Activated naive CD4-positive, alpha-beta T cell treated with anti-CD3 and anti-CD28 coated beads, Interleukin-2, amount 50 U/mL, for 24 hours (primary cell): ENCODE measurements around the gene COG5.

Experiments used
- H3K27ac Mint-ChIP-seq: one replicate; pipeline ENCODE4 v1.8.0; 2021; ENCODE audit warnings: mild to moderate bottlenecking, mixed read lengths
- H3K27me3 Mint-ChIP-seq: one replicate; pipeline ENCODE4 v1.8.0; 2021; ENCODE audit warnings: mixed read lengths
- H3K36me3 Mint-ChIP-seq: one replicate; pipeline ENCODE4 v1.8.0; 2021; ENCODE audit warnings: mixed read lengths
- H3K4me1 Mint-ChIP-seq: one replicate; pipeline ENCODE4 v1.8.0; 2021; ENCODE audit warnings: mixed read lengths
- H3K4me3 Mint-ChIP-seq: one replicate; pipeline ENCODE4 v1.8.0; 2021; ENCODE audit warnings: mild to moderate bottlenecking, mixed read lengths
- H3K9me3 Mint-ChIP-seq: one replicate; pipeline ENCODE4 v1.8.0; 2021; ENCODE audit warnings: mixed read lengths

The COG5 gene

DNA sequence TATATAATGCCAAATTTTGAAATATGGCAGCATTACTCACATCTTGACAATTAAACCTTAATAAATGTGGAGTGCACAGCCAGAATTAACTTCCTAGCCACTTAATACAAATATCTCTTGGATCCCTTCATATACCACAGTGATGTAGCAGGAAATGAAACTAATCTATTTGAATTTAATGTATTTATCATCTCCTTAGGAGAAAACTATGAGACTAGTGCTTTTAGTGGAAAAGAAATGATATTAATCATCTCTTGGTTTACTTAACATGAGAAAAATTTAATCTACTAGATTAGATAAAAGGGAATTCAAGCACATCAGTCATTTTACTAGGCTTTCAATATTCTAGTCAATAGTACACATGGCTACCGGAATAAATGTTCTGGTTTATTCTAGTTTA, 149.5 kb downstream of the COG5 start:
- no peaks in the 10 kb centered on the region for H3K4me1 Mint-ChIP-seq
- no peak overlapping the region for H3K4me3 Mint-ChIP-seq
- H3K27me3 Mint-ChIP-seq: no peaks in the 10 kb centered on the region
- H3K9me3 Mint-ChIP-seq: no peaks in the 10 kb centered on the region
- H3K36me3 Mint-ChIP-seq: peaks cover 19% of the 10 kb centered on the region
- H3K27ac Mint-ChIP-seq: no peak overlapping the region

DNA sequence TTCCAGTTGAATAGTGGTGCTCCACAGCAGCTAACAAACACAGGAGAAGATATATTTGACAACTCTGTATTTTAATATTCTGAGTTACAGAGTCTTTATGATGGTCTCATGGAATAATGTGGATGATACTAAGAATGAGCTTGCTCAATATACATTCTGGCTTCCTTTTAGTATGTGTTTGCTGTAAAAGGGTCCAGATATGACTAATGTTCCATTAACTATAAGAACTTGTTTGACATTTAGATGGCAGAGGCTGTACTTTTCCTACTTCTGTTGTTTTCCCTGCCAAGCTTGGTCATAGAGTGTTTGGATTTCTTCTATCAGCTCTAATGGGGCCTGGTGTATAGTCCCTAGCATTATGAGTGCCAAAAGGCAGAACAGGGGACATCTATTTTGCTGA, 155.4 kb downstream of the COG5 start:
- Mint-ChIP-seq H3K9me3 (no peaks in the 10 kb centered on the region), H3K4me1 (no peaks in the 10 kb centered on the region), H3K4me3 (no peak overlapping the region), H3K27me3 (no peaks in the 10 kb centered on the region), H3K36me3 (peaks cover 32% of the 10 kb centered on the region), H3K27ac (no peak overlapping the region)

DNA sequence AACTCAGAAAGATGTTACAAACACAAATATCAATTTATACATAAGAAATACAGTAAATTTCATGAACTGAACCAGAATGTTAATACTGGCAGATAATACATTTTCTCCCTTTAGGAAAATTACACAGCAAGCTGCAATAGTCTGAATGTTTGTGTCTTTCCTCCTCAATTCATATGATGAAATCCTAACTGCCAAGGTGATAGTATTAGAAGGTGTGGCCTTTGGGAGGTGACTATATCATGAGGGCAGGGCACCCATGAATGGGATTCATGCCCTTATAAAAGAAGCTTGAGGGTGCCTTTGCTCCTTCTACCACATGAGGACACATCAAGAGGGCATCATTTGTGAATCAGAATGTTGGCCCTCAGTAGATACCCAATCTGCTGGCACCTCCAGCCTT, 158.2 kb downstream of the COG5 start:
- H3K36me3 Mint-ChIP-seq: peaks cover 34% of the 10 kb centered on the region
- H3K27ac Mint-ChIP-seq: peak overlapping the region; percentile 46

DNA sequence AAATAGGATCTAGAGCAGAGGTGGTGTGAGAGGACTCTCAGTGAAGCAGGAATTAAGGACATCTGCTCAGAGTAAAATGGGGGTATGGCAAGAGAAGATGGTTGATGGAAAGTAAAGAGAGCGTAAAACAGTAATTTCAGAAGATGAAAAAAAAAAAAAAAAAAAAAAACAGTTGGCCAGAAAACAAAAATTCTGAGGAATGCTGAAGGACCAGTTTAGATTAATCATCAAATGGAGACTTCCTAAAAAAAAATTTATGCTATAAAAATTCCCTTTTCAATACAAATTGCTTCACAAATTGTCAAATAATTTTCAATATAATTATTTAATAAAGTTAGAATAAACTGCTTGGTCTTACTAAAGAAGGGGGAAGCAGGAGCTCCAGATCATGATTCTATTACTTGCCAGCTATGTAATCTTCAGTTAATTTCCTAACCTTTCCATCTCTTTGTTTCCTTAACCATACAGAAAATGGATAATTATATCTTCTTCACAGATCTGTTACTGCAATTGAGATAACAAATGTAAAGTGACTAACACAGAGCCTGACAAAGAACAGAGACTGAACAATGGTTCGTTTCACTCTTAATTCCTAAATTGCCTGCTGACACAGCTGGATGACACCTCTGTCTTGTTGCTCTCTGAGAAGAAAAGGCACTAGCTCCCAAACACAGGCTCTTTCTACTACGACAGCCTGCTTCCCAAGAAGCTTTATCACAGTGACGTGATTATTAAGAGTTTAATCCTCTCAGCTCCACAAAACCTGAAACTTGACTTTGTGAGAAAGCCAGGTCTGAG, 158.8 kb downstream of the COG5 start:
- peaks cover 34% of the 10 kb centered on the region for H3K36me3 Mint-ChIP-seq

More for the DNA sequence above, 158.2 kb downstream of the COG5 start:
- H3K4me3 Mint-ChIP-seq: no peak overlapping the region
- no peaks in the 10 kb centered on the region for H3K9me3 Mint-ChIP-seq
- H3K4me1 Mint-ChIP-seq: no peaks in the 10 kb centered on the region
- H3K27me3 Mint-ChIP-seq: no peaks in the 10 kb centered on the region

DNA sequence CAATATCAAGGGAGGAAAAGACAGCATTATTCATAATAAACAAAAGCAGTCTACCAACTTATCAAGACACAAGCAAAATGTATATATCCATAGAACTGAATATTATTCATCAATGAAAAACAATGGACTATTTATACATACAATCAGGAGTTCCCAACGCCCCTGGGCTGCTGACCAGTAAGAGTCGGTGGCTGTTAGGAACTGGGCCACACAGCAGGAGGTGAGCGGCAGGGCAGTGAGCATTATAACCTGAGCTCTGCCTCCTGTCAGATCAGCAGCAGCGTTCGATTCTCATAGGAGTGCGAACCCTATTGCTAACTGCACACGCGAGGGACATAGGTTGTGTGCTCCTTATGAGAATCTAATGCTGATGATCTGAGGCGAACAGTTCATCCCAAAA, 165.6 kb downstream of the COG5 start:
- Mint-ChIP-seq H3K27ac (no peak overlapping the region), H3K36me3 (peaks cover 32% of the 10 kb centered on the region), H3K4me1 (no peaks in the 10 kb centered on the region), H3K9me3 (no peaks in the 10 kb centered on the region), H3K4me3 (no peak overlapping the region), H3K27me3 (no peaks in the 10 kb centered on the region)

More for the DNA sequence above, 158.8 kb downstream of the COG5 start:
- Mint-ChIP-seq H3K9me3 (no peaks in the 10 kb centered on the region), H3K27me3 (no peaks in the 10 kb centered on the region), H3K4me1 (no peaks in the 10 kb centered on the region), H3K27ac (no peak overlapping the region), H3K4me3 (no peak overlapping the region)

DNA sequence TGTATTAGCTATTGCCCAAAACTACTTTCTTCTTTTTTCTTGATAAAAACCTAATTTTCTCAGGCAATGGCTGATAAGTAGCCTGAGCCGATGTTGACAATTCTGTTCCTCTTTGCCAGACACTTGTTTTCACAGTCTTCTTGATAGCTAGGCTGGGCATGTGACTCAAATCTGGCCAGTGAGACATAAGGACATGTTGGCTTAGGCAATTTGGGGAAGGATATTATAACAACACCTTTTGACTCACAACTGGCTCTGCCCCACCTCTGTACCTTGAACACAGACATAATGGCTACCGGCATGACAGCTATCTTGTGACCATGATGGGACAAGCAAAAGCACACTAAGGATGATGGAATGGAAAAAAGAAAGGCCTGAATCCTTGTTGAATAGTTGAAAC, 166.7 kb downstream of the COG5 start:
- H3K9me3 Mint-ChIP-seq: no peaks in the 10 kb centered on the region
- H3K27ac Mint-ChIP-seq: no peak overlapping the region
- no peaks in the 10 kb centered on the region for H3K27me3 Mint-ChIP-seq
- H3K36me3 Mint-ChIP-seq: peaks cover 28% of the 10 kb centered on the region
- H3K4me1 Mint-ChIP-seq: no peaks in the 10 kb centered on the region
- no peak overlapping the region for H3K4me3 Mint-ChIP-seq

DNA sequence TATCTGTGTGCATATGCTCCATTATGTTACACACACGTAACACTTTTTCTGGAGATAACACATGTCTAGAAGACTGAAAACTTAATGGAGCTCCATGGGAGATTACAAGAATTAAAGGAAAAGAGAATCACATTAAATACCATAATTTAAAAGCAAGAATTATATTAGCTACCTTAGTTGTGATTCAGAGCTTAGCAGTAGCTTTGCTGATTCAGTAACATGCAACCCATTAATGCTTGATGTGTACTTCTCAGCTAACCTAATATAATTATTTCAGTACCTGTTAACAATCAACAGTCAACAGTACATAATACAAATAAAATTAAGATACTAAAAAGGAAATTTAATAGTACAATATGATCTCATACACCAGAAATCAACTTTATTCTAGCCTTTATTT, 167.6 kb downstream of the COG5 start:
- no peak overlapping the region for H3K4me3 Mint-ChIP-seq

DNA sequence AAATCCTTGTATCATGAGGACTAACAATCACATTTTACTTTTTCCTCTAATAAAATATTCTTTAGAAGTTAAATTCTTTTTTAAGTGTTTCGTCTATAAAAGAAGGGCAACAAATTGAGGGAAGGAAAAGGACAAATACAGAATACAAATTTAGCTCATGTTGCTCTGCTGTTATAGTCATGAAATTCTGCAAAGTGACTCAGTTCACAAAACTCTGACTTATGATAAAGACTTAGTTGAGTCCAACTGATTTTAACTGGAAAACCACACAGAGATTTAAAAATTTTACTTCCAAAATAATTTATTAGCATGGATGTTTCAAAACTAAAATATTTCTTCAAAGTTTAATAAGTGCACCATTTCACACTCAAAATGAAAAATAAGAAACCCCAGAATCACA, 168.9 kb downstream of the COG5 start:
- Mint-ChIP-seq H3K4me3 (no peak overlapping the region), H3K4me1 (no peaks in the 10 kb centered on the region), H3K27ac (no peak overlapping the region), H3K27me3 (no peaks in the 10 kb centered on the region), H3K36me3 (peaks cover 23% of the 10 kb centered on the region), H3K9me3 (no peaks in the 10 kb centered on the region)

More for the DNA sequence above, 167.6 kb downstream of the COG5 start:
- no peaks in the 10 kb centered on the region for H3K9me3 Mint-ChIP-seq
- H3K27ac Mint-ChIP-seq: no peak overlapping the region
- H3K4me1 Mint-ChIP-seq: no peaks in the 10 kb centered on the region
- peaks cover 28% of the 10 kb centered on the region for H3K36me3 Mint-ChIP-seq
- H3K27me3 Mint-ChIP-seq: no peaks in the 10 kb centered on the region

DNA sequence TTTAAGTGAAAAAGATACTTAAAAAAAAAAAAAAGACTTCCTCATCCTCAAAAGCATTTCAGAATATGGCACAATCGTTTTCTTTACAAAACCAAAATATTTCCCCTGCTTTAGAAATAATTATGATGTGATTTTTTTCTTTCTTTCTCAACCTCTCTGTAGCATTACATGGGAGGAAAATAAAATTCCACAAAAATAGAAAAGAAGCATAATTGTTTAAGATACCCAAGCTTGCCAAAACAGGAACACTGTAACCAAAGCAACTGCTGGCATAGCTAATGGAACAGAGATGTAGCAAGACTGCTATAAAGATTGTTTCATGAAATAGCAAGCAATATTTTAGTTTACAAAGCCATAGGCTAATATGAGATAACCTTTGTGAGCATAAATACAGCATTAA, 169.4 kb downstream of the COG5 start:
- Mint-ChIP-seq H3K27ac (no peak overlapping the region), H3K9me3 (no peaks in the 10 kb centered on the region)

DNA sequence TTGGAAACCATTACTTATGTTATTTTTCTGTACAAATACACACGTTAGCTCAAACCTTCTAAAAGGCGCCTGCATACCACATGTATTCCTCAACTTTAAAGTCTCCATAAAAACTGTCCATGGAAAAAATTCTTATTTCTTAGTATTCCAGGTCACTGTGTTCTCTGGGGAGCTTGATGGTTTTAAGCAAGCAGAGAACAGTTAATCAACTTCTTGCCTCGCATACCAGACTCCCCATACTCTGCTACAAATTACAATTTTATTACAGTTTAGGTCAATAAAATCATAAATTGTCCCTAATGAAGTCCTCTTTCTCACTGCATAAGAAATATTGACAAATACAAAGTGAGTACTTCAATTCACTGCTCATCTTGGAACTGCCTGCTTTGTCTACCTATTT, 170.9 kb downstream of the COG5 start:
- peaks cover 15% of the 10 kb centered on the region for H3K36me3 Mint-ChIP-seq
- H3K27ac Mint-ChIP-seq: no peak overlapping the region
- H3K4me1 Mint-ChIP-seq: no peaks in the 10 kb centered on the region
- no peak overlapping the region for H3K4me3 Mint-ChIP-seq
- H3K9me3 Mint-ChIP-seq: no peaks in the 10 kb centered on the region
- H3K27me3 Mint-ChIP-seq: no peaks in the 10 kb centered on the region

More for the DNA sequence above, 169.4 kb downstream of the COG5 start:
- Mint-ChIP-seq H3K36me3 (peaks cover 19% of the 10 kb centered on the region), H3K4me1 (no peaks in the 10 kb centered on the region), H3K27me3 (no peaks in the 10 kb centered on the region), H3K4me3 (no peak overlapping the region)

DNA sequence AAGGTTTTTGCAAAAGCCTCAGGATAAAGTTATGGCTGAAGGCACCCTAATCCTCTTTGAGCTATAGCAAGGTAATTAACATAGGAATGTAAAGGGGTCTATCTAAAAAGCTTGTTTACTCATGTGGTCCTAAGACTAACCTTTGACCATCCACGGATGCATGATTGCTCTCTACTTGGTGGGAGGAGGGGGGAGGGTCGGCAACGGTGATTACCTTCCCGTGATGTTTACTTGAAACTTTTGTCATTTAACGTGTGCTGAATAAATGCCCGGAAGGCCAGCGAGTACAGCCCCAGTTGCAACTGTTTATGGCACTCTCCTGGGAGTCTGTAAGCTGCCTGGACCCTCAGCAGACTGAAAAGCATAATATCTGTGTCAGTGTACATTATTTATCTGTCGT, 172.8 kb downstream of the COG5 start:
- H3K4me1 Mint-ChIP-seq: no peaks in the 10 kb centered on the region
- no peak overlapping the region for H3K4me3 Mint-ChIP-seq
- H3K9me3 Mint-ChIP-seq: no peaks in the 10 kb centered on the region
- H3K27me3 Mint-ChIP-seq: no peaks in the 10 kb centered on the region
- H3K27ac Mint-ChIP-seq: no peak overlapping the region
- peaks cover 16% of the 10 kb centered on the region for H3K36me3 Mint-ChIP-seq

DNA sequence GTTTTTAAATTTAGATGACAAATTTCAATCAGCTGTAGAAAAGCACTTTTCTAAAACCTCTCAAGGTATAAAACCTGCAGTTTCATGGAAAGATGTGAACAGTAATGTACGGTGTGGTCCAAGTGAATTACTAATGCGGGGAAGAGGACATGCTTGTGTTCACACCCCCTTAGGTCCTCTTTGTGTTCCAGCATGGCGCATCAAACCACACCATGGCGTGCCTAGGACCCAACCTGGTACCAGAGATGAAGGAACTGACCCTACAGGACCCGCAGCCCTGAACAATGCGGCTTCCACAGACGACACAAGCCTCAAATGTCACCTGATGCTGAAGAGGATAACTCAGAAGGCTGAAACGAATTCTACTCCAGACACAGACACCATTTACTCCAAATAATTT, 175.1 kb downstream of the COG5 start:
- no peaks in the 10 kb centered on the region for H3K27me3 Mint-ChIP-seq
- H3K36me3 Mint-ChIP-seq: peaks cover 18% of the 10 kb centered on the region
- H3K4me3 Mint-ChIP-seq: no peak overlapping the region
- no peaks in the 10 kb centered on the region for H3K4me1 Mint-ChIP-seq
- H3K9me3 Mint-ChIP-seq: no peaks in the 10 kb centered on the region
- no peak overlapping the region for H3K27ac Mint-ChIP-seq

DNA sequence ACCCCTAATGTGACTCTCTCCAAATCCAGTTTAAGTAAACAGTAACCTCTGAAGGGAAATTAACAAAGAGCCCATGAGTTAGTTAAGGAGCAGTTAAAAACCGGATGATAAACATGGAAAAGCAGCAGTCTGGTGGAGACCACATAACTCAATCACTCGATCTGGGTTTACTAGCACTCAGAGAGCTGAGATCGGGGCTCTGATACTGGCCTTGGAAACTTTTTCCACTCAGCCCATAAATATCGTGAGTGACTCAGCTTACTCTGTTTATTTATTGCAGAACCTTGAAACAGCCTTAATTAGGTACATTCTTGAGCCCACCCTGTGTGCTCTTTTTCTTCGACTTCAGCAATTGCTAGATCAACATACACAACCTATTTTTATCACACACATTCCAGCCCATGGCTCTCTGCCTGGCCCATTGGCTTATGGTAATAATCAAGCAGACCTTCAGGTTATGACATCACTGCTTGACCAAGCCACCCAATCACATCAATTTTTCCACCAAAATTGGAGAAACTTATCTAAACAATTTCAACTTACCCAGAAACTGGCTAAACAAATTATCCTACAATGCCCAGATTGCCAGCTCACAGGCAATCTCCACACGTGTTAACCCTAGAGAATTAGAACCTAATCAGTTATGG, 176.0 kb downstream of the COG5 start:
- H3K36me3 Mint-ChIP-seq: peaks cover 12% of the 10 kb centered on the region
- no peak overlapping the region for H3K27ac Mint-ChIP-seq
- H3K4me1 Mint-ChIP-seq: no peaks in the 10 kb centered on the region
- H3K9me3 Mint-ChIP-seq: no peaks in the 10 kb centered on the region
- no peaks in the 10 kb centered on the region for H3K27me3 Mint-ChIP-seq
- no peak overlapping the region for H3K4me3 Mint-ChIP-seq

DNA sequence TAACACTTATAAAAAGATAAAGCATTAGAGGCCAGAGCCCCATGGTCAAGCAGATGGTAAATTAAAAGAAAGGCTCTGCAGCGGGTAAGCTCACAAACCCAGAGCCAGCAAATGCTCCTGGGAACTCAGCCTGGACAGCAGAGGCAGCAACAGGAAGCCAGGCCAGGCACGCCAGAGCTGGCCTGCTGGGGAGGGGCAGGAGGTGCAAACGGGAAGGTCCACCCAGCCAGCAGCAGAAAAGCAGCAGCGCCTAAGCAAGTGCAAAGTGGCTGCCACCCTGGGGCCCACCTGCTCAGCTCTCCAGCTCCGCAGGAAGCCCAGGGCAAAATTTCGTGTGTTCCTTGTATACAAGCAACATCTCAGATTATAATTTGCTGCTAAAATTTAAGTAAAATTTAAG, 176.6 kb downstream of the COG5 start:
- no peaks in the 10 kb centered on the region for H3K27me3 Mint-ChIP-seq
- no peak overlapping the region for H3K4me3 Mint-ChIP-seq
- peaks cover 12% of the 10 kb centered on the region for H3K36me3 Mint-ChIP-seq
- no peak overlapping the region for H3K27ac Mint-ChIP-seq
- H3K4me1 Mint-ChIP-seq: no peaks in the 10 kb centered on the region
- H3K9me3 Mint-ChIP-seq: no peaks in the 10 kb centered on the region

DNA sequence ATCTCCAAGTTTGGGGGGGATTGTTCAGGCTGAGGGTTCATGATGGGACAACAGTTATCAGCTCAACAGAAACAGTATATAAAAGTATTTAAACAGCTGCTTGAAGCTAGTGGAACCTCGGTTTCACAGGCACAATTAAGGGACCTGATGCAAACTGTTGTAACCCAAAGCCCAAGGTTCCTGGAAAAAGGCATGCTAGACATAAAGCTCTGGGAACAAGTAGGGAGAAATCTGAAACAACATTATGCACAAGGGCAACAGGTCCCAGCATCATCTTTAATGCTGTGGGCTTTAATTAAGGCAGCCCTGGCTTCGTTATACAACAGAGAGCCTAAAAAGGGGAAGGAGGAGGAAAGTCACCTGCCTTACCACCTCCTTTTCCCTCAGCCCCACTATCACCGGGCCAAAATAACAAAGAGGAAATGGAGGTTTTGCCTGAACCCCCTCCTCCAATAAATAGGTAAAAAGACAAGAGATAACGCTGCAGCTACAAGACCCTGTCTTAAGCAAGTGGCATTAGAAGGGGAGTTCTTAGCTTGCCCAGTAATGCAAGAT, 177.1 kb downstream of the COG5 start:
- Mint-ChIP-seq H3K36me3 (peaks cover 12% of the 10 kb centered on the region), H3K4me3 (no peak overlapping the region), H3K4me1 (no peaks in the 10 kb centered on the region), H3K27me3 (no peaks in the 10 kb centered on the region), H3K27ac (no peak overlapping the region), H3K9me3 (no peaks in the 10 kb centered on the region)

DNA sequence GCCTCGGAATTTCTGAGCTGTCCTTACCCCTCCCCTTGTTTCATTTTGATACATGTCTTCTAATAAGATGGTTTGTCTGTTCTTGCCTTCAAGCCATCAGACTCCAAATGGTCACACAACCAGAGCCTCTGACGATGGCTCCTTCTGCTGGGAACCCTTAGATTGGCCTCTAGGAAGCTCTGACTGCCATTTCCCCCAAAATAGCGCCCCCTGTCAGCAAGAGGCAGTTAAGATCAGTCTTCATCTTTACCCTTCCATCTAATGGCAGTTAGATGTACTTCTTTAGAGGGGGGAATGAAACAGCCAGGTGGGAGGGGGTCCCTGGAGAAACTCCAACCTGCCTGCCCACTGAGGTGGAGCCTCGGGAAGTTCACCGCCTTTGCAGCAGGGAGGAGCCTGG, 179.7 kb downstream of the COG5 start:
- Mint-ChIP-seq H3K27me3 (no peaks in the 10 kb centered on the region), H3K27ac (no peak overlapping the region), H3K36me3 (peaks cover 15% of the 10 kb centered on the region), H3K9me3 (no peaks in the 10 kb centered on the region), H3K4me3 (no peak overlapping the region), H3K4me1 (no peaks in the 10 kb centered on the region)
